HG03025 (cell line): ENCODE data around the gene EPB41L1.

Experiments used
- ATAC-seq: cut with Tn5 transposase; IDR thresholded peaks from one replicate; pipeline ENCODE4 v1.9.1; 2021; ENCODE audit warnings: mild to moderate bottlenecking, moderate library complexity; ENCODE audit not compliant: unreplicated experiment, low FRiP score

EPB41L1 gene

GRCh38 chr20:36184816-36185776 is 30.6 kb downstream of the EPB41L1 start:
- no peak for ATAC-seq

GRCh38 chr20:36193977-36194712 is 39.6 kb downstream of the EPB41L1 start:
- ATAC-seq, result no peak

GRCh38 chr20:36196676-36197075 is 42.1 kb downstream of the EPB41L1 start:
- ATAC-seq, result no peak

DNA sequence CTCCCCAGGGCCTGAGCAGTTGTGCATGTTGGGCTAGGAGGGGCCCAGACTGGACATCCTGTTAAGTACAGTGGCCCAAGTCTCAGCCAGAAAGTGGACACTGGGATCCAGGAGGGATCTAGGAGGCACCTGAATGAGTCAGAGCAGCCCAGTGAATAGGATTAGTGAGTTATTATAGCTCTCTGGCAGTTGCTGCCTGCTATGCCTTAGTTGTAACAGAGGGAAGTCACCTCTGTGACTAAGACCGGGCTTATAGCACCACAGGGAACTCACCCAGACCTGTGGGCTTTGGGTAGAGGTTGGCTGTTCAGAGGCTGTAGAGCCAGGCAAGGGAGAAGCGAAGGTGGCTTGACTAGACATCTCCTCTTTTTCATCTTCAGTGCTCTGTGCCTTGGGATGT is 42.7 kb downstream of the EPB41L1 start:
- ATAC-seq, result no peak

GRCh38 chr20:36199345-36200257 is 45.1 kb downstream of the EPB41L1 start:
- no peak for ATAC-seq

DNA sequence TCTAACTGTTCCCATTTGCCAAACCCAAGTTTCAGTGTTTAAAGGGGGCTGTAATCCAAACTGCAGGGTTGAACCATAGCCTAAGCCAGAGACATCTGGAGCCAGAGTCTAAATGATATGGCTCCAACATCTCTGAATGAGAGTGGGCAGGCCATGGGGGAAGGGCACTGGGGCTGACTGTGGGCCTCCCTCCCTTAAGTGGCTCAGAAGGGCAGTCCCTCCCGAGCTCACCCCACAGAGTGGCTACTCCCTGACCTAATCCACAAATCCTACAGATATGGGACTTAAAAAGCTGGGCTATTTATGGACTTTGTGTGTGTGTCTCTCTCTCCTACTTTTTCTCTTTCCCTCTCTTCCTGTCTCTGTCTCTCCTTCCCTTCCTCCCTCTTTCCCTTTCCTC is 45.9 kb downstream of the EPB41L1 start:
- no peak for ATAC-seq

- no peak for ATAC-seq
These were observed 46.7 kb downstream of the EPB41L1 start for GRCh38 chr20:36201198-36201597.

GRCh38 chr20:36202891-36203338 is 48.4 kb downstream of the EPB41L1 start:
- no peak for ATAC-seq

GRCh38 chr20:36203861-36204260 is 49.3 kb downstream of the EPB41L1 start:
- ATAC-seq, result no peak

- no peak for ATAC-seq
These were observed 50.5 kb downstream of the EPB41L1 start for GRCh38 chr20:36205026-36205425.

- no peak for ATAC-seq
These were observed 51.5 kb downstream of the EPB41L1 start for GRCh38 chr20:36206068-36206467.

GRCh38 chr20:36206641-36207040 is 52.1 kb downstream of the EPB41L1 start:
- no peak for ATAC-seq

DNA sequence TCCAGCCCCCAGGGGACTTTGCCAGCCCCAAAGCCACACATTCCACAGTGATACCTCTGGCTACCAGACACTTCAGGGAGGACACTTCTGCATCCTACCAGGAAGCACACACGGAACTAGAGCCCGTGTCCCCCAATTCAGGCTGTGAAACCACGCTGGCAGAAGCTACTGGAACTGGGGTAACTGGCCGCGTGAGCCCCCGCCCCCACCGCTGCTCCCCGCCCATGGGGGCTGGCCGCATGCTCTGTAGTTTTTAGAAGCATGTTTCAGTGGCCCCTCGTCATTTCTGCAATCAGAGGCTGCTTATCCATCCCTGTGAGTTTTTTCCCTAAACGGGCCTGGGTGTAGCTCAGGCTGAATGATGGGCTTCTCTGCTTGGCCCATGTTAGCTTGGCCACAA is 53.1 kb downstream of the EPB41L1 start:
- no peak for ATAC-seq

DNA sequence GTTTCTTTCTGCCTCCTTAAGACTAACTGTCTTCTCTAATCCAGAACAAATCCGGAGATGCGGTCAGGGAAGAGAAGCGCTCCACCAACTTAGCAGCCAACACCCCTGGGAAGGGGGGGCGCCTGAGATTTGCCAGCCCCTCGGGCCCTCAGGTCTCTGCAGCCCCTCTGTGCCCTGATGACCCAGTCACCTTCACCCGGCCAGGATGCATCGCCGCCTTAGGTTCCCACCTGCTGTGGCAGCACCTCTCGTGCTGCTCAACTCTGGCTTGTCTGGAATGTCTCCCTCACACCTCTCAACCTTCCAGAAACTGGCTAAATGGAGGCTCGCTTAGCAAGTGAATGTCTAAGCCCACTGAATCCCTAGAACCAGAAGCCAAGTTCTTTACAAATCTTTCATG is 53.7 kb downstream of the EPB41L1 start:
- no peak for ATAC-seq

DNA sequence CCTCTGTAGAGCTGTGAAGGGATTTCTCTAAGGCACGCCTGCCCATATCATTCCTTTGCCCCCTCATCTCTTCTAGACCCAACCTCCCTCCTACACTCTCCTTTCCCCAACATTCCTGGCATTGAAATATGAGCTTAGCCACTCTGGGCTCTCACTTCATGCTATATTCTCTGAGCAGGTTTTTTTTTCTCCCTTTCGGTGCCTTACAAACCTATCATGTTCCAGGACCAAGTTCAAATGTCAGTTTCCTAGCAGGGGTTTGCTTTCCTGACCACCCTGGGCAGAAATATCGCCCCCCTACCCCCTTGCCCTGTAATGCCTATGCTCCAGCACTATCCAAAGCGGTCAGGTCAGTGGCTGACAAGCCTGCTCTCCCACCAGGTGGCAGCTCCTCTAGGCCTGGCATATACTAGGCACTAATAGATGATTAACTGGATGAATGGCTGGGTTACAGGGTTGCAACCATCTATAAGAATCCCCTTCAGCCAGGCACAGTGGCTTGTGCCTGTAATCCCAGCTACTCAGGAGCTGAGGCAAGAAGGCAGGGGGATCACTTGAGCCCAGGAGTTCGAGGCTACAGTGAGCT is 56.0 kb downstream of the EPB41L1 start:
- no peak for ATAC-seq

DNA sequence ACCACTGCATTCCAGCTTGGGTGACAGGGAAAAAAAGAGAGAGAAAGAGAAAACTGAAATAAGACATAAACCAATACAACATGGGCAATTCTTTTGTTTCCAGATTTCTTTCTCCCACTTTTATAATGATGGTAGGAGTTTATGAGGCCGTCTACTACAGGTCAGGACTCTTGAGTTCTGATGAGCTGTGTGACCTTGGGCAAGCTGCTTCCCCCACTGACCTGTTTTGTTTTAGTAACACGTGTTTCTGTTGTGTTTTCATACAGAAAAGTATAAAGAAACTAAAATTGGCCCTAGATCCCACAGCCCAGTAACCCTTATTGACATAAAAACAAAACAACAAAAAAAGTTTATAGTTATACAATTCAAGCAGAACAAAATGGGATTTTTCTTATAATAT is 58.8 kb downstream of the EPB41L1 start:
- no peak for ATAC-seq

- no peak for ATAC-seq
These were observed 60.2 kb downstream of the EPB41L1 start for GRCh38 chr20:36214684-36215256.

DNA sequence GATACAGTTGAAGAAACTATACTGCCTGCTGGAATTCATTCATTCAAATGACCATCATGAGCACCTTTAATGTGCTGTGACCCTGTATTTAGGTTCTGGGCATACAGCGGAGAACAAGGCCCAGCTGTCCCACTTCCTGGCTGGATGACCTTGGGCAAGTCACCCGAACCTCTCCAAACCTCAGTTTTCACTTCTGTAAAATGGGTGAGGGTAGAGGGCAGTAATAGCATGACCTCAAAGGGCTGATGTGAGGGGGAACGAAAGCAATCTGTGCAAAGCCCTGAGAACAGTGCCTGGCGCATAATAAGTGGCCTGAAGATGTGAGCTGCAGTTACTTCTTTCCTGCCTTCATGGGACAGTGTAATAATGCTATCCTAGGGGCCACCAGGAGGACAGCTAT is 61.2 kb downstream of the EPB41L1 start:
- ATAC-seq, result no peak

DNA sequence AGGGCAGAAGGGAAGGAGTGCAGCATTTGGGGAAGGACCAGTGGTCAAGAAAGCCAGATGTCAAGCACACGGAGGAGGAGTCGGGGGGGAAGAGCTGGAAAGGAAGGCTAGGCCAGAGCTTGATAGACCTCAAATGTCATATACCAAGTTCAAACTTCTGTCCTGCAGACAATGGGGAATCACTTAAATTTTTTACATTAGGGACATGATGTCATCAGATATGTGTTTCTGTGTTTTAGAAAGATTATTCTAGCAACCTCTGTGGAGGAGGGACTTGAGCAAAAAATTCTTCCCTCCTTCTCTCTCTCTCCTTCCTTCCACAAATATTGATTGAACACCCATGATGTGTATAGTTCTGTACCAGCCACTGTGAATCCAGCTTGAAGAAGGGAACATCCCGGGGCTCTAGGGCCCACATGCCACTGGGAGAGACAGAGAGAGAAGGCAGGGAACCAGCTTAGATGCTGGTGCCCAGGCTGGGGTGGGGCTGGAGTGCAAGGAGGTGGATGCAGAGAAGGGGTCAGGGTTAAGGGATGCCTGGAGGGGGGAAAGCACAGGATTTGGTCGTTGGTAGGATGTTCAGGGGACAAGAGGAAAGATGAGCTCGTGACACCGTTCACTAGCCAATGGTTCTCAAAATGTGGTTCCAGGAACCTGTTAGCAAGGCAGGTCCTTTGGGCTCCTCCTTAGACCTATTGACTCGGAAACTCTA is 61.9 kb downstream of the EPB41L1 start:
- no peak for ATAC-seq
